Kidney capillary endothelial cell (primary cell): ENCODE measurements around the gene SLC46A1.

Experiments used
- DNase-seq: peaks from one replicate; pipeline ENCODE4 v3.0.0-alpha.2; 2018; ENCODE audit warnings: low spot score

The SLC46A1 gene

GRCh38 chr17:28404007-28404406 lies 2.0 kb downstream of the SLC46A1 start:
- DNase-seq, result no peak

GRCh38 chr17:28402844-28403243 lies 3.2 kb downstream of the SLC46A1 start:
- DNase-seq, result no peak

GRCh38 chr17:28402224-28402630 lies 3.8 kb downstream of the SLC46A1 start:
- DNase-seq, result no peak

- DNase-seq, result no peak
These were observed 6.2 kb downstream of the SLC46A1 start for GRCh38 chr17:28399808-28400207.

GRCh38 chr17:28398280-28398981 lies 7.6 kb downstream of the SLC46A1 start:
- no peak for DNase-seq

- no peak for DNase-seq
These were observed 8.2 kb downstream of the SLC46A1 start for GRCh38 chr17:28397687-28398279.

GRCh38 chr17:28397275-28397674 lies 8.7 kb downstream of the SLC46A1 start:
- DNase-seq, result no peak

- no peak for DNase-seq
These were observed 9.3 kb downstream of the SLC46A1 start for GRCh38 chr17:28396635-28397239.

- no peak for DNase-seq
These were observed 10.0 kb downstream of the SLC46A1 start for GRCh38 chr17:28395968-28396367.

GRCh38 chr17:28395426-28395825 lies 10.6 kb downstream of the SLC46A1 start:
- DNase-seq, result no peak

GRCh38 chr17:28394337-28395116 lies 11.5 kb downstream of the SLC46A1 start:
- peak; percentile 16 for DNase-seq

GRCh38 chr17:28392491-28392890 lies 13.5 kb downstream of the SLC46A1 start:
- no peak for DNase-seq

GRCh38 chr17:28391401-28391800 lies 14.6 kb downstream of the SLC46A1 start:
- DNase-seq, result no peak

GRCh38 chr17:28390984-28391383 lies 15.0 kb downstream of the SLC46A1 start:
- no peak for DNase-seq

GRCh38 chr17:28390563-28390962 lies 15.4 kb downstream of the SLC46A1 start:
- DNase-seq, result no peak

- no peak for DNase-seq
These were observed 15.9 kb downstream of the SLC46A1 start for GRCh38 chr17:28390141-28390540.

- no peak for DNase-seq
These were observed 17.9 kb downstream of the SLC46A1 start for GRCh38 chr17:28388106-28388505.

GRCh38 chr17:28386391-28386790 lies 19.6 kb downstream of the SLC46A1 start:
- no peak for DNase-seq

- no peak for DNase-seq
These were observed 20.6 kb downstream of the SLC46A1 start for GRCh38 chr17:28385406-28385805.

- no peak for DNase-seq
These were observed 21.0 kb downstream of the SLC46A1 start for GRCh38 chr17:28385037-28385400.

GRCh38 chr17:28384281-28385036 lies 21.6 kb downstream of the SLC46A1 start:
- DNase-seq, result no peak
